ENCODE results near the gene SPTAN1.
"Not testable (repeated sequence)": the region's sequence is repeated elsewhere in the genome, so short reads cannot be mapped to it uniquely, and the experiment has no call there.

DNA sequence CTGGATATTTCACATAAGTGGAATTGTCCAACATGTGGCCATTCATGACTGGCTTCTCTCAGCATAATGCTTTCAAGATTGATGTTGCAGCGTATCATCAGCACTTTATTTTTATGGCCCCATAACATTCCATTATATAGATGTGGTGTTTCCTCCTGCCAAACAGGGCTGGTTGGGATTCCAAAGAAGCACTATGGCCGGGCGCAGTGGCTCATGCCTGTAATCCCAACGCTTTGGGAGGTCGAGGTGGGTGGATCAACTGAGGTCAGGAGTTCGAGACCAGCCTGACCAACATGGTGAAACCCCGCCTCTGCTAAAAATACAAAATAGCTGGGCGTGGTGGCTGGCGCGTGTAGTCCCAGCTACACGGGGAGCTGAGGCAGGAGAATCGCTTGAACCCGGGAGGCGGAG is 49.0 kb upstream of the SPTAN1 start:
- not testable (repeated sequence) for TF ChIP-seq EP300 (IDR thresholded peaks at IDR 0.05; ENCODE audit: low read depth)
- TF ChIP-seq, protein P1, sequence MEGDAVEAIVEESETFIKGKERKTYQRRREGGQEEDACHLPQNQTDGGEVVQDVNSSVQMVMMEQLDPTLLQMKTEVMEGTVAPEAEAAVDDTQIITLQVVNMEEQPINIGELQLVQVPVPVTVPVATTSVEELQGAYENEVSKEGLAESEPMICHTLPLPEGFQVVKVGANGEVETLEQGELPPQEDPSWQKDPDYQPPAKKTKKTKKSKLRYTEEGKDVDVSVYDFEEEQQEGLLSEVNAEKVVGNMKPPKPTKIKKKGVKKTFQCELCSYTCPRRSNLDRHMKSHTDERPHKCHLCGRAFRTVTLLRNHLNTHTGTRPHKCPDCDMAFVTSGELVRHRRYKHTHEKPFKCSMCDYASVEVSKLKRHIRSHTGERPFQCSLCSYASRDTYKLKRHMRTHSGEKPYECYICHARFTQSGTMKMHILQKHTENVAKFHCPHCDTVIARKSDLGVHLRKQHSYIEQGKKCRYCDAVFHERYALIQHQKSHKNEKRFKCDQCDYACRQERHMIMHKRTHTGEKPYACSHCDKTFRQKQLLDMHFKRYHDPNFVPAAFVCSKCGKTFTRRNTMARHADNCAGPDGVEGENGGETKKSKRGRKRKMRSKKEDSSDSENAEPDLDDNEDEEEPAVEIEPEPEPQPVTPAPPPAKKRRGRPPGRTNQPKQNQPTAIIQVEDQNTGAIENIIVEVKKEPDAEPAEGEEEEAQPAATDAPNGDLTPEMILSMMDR (IDR thresholded peaks at IDR 0.05): not testable (repeated sequence)
